Posterior vena cava (tissue), 2 donors: ENCODE measurements around the gene HIVEP3. TPM values are rescaled to one million over a fixed set of nuclear protein-coding genes. Genes with fewer than 3 reads are reported as not detected.

Experiments
- DNase-seq: peaks from one replicate; pipeline ENCODE4 v3.0.0-alpha.2; 2020; ENCODE audit warnings: low spot score
- intact Hi-C, 2 donors: fragments of 100-400 bp; cut with DNase I; formaldehyde crosslinking; loops; one replicate each; pipeline versions ENCODE4 v1.14.1 to v1.14.2; 2022 to 2023
- total RNA-seq, 2 donors: library from RNA; stranded (reverse); fragmentation: NEBNext Ultra II Directional; extraction: Animal tissue kit (Norgen Biotek cat#: 25700); gene quantifications; one replicate each; pipeline ENCODE4 v1.2.1, GENCODE V29; 2021
- donor health status: DM: yes; HTN: yes; CAD: no.
- donor health status: DM: yes; HTN: yes; CAD: no.

HIVEP3 gene
- total RNA-seq, 2 donors from 2014 or later = 4.1 to 5.5 TPM

GRCh38 chr1:41835485-41835884, 83.2 kb downstream of the HIVEP3 start:
- intact Hi-C loops = no loop called here
- DNase-seq = no peak

- intact Hi-C loops = no loop called here
- DNase-seq = no peak
Observed at GRCh38 chr1:41833519-41834000, 85.2 kb downstream of the HIVEP3 start.

GRCh38 chr1:41830726-41831125, 88.0 kb downstream of the HIVEP3 start:
- intact Hi-C loops = no loop called here
- no peak for DNase-seq

- no peak for DNase-seq
- intact Hi-C loops = no loop called here
Observed at GRCh38 chr1:41827991-41828570, 90.6 kb downstream of the HIVEP3 start.

- intact Hi-C loops = no loop called here
- no peak for DNase-seq
Observed at GRCh38 chr1:41823471-41823870, 95.3 kb downstream of the HIVEP3 start.

GRCh38 chr1:41822866-41823265, 95.9 kb downstream of the HIVEP3 start:
- no peak for DNase-seq
- intact Hi-C loops = no loop called here

GRCh38 chr1:41819843-41820242, 98.9 kb downstream of the HIVEP3 start:
- intact Hi-C loops = no loop called here
- DNase-seq = no peak

- intact Hi-C loops = no loop called here
- DNase-seq = no peak
Observed at GRCh38 chr1:41819069-41819468, 99.7 kb downstream of the HIVEP3 start.

GRCh38 chr1:41816061-41816460, 102.7 kb downstream of the HIVEP3 start:
- intact Hi-C loops = no loop called here
- no peak for DNase-seq

GRCh38 chr1:41813755-41814745, 104.7 kb downstream of the HIVEP3 start:
- DNase-seq = peak; percentile 90
- intact Hi-C loops = no loop called here

GRCh38 chr1:41813226-41813625, 105.5 kb downstream of the HIVEP3 start:
- intact Hi-C loops = no loop called here

GRCh38 chr1:41812453-41812852, 106.3 kb downstream of the HIVEP3 start:
- DNase-seq = no peak
- intact Hi-C loops = no loop called here

More at GRCh38 chr1:41813226-41813625, 105.5 kb downstream of the HIVEP3 start:
- no peak for DNase-seq

- intact Hi-C loops = no loop called here
Observed at GRCh38 chr1:41812051-41812450, 106.7 kb downstream of the HIVEP3 start.

GRCh38 chr1:41811051-41811795, 107.5 kb downstream of the HIVEP3 start:
- intact Hi-C loops = no loop called here
- no peak for DNase-seq

More at GRCh38 chr1:41812051-41812450, 106.7 kb downstream of the HIVEP3 start:
- no peak for DNase-seq

- DNase-seq = no peak
- intact Hi-C loops = no loop called here
Observed at GRCh38 chr1:41810446-41810845, 108.3 kb downstream of the HIVEP3 start.

- intact Hi-C loops = loop anchor here in 1 of 2 donors (10.0 kb wide), 1 partner anchor 715 kb away; no protein-coding TSS in a partner anchor
Observed at GRCh38 chr1:41809692-41810091, 109.0 kb downstream of the HIVEP3 start.

GRCh38 chr1:41807390-41807789, 111.3 kb downstream of the HIVEP3 start:
- intact Hi-C loops = loop anchor here in 1 of 2 donors (10.0 kb wide), 1 partner anchor 717 kb away; no protein-coding TSS in a partner anchor
- DNase-seq = no peak

More at GRCh38 chr1:41809692-41810091, 109.0 kb downstream of the HIVEP3 start:
- no peak for DNase-seq

GRCh38 chr1:41806472-41807155, 112.1 kb downstream of the HIVEP3 start:
- DNase-seq = no peak
- intact Hi-C loops = loop anchor here in 1 of 2 donors (10.0 kb wide), 1 partner anchor 718 kb away; no protein-coding TSS in a partner anchor
